Natural killer cell treated with Interleukin-12 subunit alpha and Interleukin-12 subunit beta and Interleukin-15 and Interleukin-18, amount 100 ng/mL, for 72 hours (primary cell): Measurements from ENCODE around the gene COPG2. TPM values are rescaled to one million over a fixed set of nuclear protein-coding genes. Genes with fewer than 3 reads are reported as not detected.

Source experiments
- ATAC-seq, 2 donors: fragments of 150-1000 bp; cut with Tn5 transposase in 1 of 2; sonication (Bioruptor Pico), chemical (Tn5 transposase) in 1 of 2; 2 replicates each; pipeline ENCODE4 v1.10.0; 2021
- DNase-seq: peaks from one replicate; pipeline ENCODE4 v3.0.0; 2022; ENCODE audit warnings: low spot score
- H3K27ac Mint-ChIP-seq, 2 donors: 1 replicate in 1 of 2; 2 replicates in 1 of 2; pipeline ENCODE4 v1.8.0; 2022; ENCODE audit warnings: mixed read lengths in 2 of 2, mild to moderate bottlenecking in 1 of 2, moderate library complexity in 1 of 2
- H3K27me3 Mint-ChIP-seq, 2 donors: 1 replicate in 1 of 2; 2 replicates in 1 of 2; pipeline ENCODE4 v1.8.0; 2022; ENCODE audit warnings: mixed read lengths in 2 of 2
- H3K36me3 Mint-ChIP-seq: one replicate; pipeline ENCODE4 v1.8.0; 2022; ENCODE audit warnings: mixed read lengths
- H3K4me1 Mint-ChIP-seq, 2 donors: 1 replicate in 1 of 2; 2 replicates in 1 of 2; pipeline ENCODE4 v1.8.0; 2022; ENCODE audit warnings: low read depth in 2 of 2, mixed read lengths in 2 of 2, mild to moderate bottlenecking in 1 of 2
- H3K4me3 Mint-ChIP-seq: one replicate; pipeline ENCODE4 v1.8.0; 2022; ENCODE audit warnings: mixed read lengths
- H3K9me3 Mint-ChIP-seq: 2 replicates; pipeline ENCODE4 v1.8.0; 2022; ENCODE audit warnings: mixed read lengths
- total RNA-seq, 2 donors: library from RNA; stranded (reverse); gene quantifications; one replicate each; pipeline ENCODE4 v1.2.3, GENCODE V29; 2022

Gene COPG2
- total RNA-seq, 2 donors from 2014 or later = 10.3 to 11.3 TPM

- ATAC-seq (no peak), DNase-seq (no peak)
- H3K4me1 Mint-ChIP-seq = peaks cover 6 to 9% of the 10 kb centered on the region in 2 donors
- H3K9me3 Mint-ChIP-seq = no peaks in the 10 kb centered on the region
- no peak overlapping the region for H3K27ac Mint-ChIP-seq
- H3K36me3 Mint-ChIP-seq = no peaks in the 10 kb centered on the region
- peaks cover 21 to 22% of the 10 kb centered on the region in 2 donors for H3K27me3 Mint-ChIP-seq
- H3K4me3 Mint-ChIP-seq = peak overlapping the region; percentile 17
These were observed 175.2 kb downstream of the COPG2 start for GRCh38 chr7:130493275-130493873.

- DNase-seq (no peak), ATAC-seq (no peak)
- H3K4me1 Mint-ChIP-seq = peaks cover 6 to 9% of the 10 kb centered on the region in 2 donors
- no peaks in the 10 kb centered on the region for H3K9me3 Mint-ChIP-seq
- peaks cover 22 to 24% of the 10 kb centered on the region in 2 donors for H3K27me3 Mint-ChIP-seq
- no peak overlapping the region for H3K27ac Mint-ChIP-seq
- H3K36me3 Mint-ChIP-seq = no peaks in the 10 kb centered on the region
- H3K4me3 Mint-ChIP-seq = peak overlapping the region; percentile 17
These were observed 175.8 kb downstream of the COPG2 start for GRCh38 chr7:130492523-130493274.

- Mint-ChIP-seq H3K27ac (no peak within 1 kb of the TSS), H3K36me3 (no peaks in the 10 kb centered on the region), H3K4me1 (peaks cover 8 to 12% of the 10 kb centered on the region in 2 donors), H3K27me3 (peaks cover 27% of the 10 kb centered on the region in 2 donors), H3K9me3 (no peaks in the 10 kb centered on the region), H3K4me3 (peak within 1 kb of the TSS; percentile 63)
- DNase-seq (no peak), ATAC-seq (peak in 1 of 2 donors; percentile 6)
These were observed 176.6 kb downstream of the COPG2 start, which contains the start of gene MEST for GRCh38 chr7:130491841-130492522. Gene MEST (plus strand): TSS chr7:130492085. CDS start chr7:130492314, 229 bp downstream.

GRCh38 chr7:130490888-130491804 is 177.4 kb downstream of the COPG2 start:
- no peaks in the 10 kb centered on the region for H3K36me3 Mint-ChIP-seq
- DNase-seq (no peak), ATAC-seq (peak; percentile 48 to 51)
- peaks cover 15 to 17% of the 10 kb centered on the region in 2 donors for H3K4me1 Mint-ChIP-seq
- no peak overlapping the region for H3K27ac Mint-ChIP-seq
- H3K9me3 Mint-ChIP-seq = no peaks in the 10 kb centered on the region
- peaks cover 31 to 32% of the 10 kb centered on the region in 2 donors for H3K27me3 Mint-ChIP-seq
- peak overlapping the region; percentile 63 for H3K4me3 Mint-ChIP-seq

GRCh38 chr7:130490311-130490791 is 178.2 kb downstream of the COPG2 start:
- Mint-ChIP-seq H3K4me3 (no peak overlapping the region), H3K9me3 (no peaks in the 10 kb centered on the region), H3K36me3 (no peaks in the 10 kb centered on the region), H3K4me1 (peaks cover 22 to 23% of the 10 kb centered on the region in 2 donors), H3K27ac (no peak overlapping the region), H3K27me3 (peaks cover 36% of the 10 kb centered on the region in 2 donors)
- DNase-seq (no peak), ATAC-seq (no peak)

GRCh38 chr7:130489140-130489983 is 179.2 kb downstream of the COPG2 start:
- Mint-ChIP-seq H3K4me3 (no peak overlapping the region), H3K4me1 (peaks cover 29 to 31% of the 10 kb centered on the region in 2 donors)

GRCh38 chr7:130488392-130489139 is 180.0 kb downstream of the COPG2 start:
- H3K4me3 Mint-ChIP-seq = no peak overlapping the region
- H3K27ac Mint-ChIP-seq = no peak overlapping the region
- no peak for ATAC-seq
- no peaks in the 10 kb centered on the region for H3K36me3 Mint-ChIP-seq
- DNase-seq = no peak
- peaks cover 41% of the 10 kb centered on the region in 2 donors for H3K27me3 Mint-ChIP-seq
- H3K9me3 Mint-ChIP-seq = no peaks in the 10 kb centered on the region
- H3K4me1 Mint-ChIP-seq = peaks cover 29 to 31% of the 10 kb centered on the region in 2 donors

More at GRCh38 chr7:130489140-130489983, 179.2 kb downstream of the COPG2 start:
- DNase-seq (no peak), ATAC-seq (no peak)
- Mint-ChIP-seq H3K9me3 (no peaks in the 10 kb centered on the region), H3K36me3 (no peaks in the 10 kb centered on the region), H3K27me3 (peaks cover 40 to 41% of the 10 kb centered on the region in 2 donors), H3K27ac (no peak overlapping the region)

- no peak for DNase-seq
- H3K27ac Mint-ChIP-seq = no peak overlapping the region
These were observed 181.6 kb downstream of the COPG2 start for GRCh38 chr7:130486954-130487436.

GRCh38 chr7:130486114-130486953 is 182.2 kb downstream of the COPG2 start:
- DNase-seq (peak; percentile 62), ATAC-seq (peak; percentile 64 to 79)
- Mint-ChIP-seq H3K36me3 (no peaks in the 10 kb centered on the region), H3K27ac (no peak overlapping the region), H3K4me1 (peaks cover 23 to 26% of the 10 kb centered on the region in 2 donors), H3K9me3 (no peaks in the 10 kb centered on the region), H3K27me3 (peaks cover 34 to 42% of the 10 kb centered on the region in 2 donors), H3K4me3 (peak overlapping the region; percentile 72)

More at GRCh38 chr7:130486954-130487436, 181.6 kb downstream of the COPG2 start:
- Mint-ChIP-seq H3K4me1 (peaks cover 23 to 26% of the 10 kb centered on the region in 2 donors), H3K4me3 (peak overlapping the region; percentile 72), H3K36me3 (no peaks in the 10 kb centered on the region), H3K9me3 (no peaks in the 10 kb centered on the region), H3K27me3 (peaks cover 34 to 40% of the 10 kb centered on the region in 2 donors)
- no peak for ATAC-seq

GRCh38 chr7:130485734-130486113 is 182.8 kb downstream of the COPG2 start:
- H3K4me1 Mint-ChIP-seq = peaks cover 21 to 26% of the 10 kb centered on the region in 2 donors
- peaks cover 34 to 39% of the 10 kb centered on the region in 2 donors for H3K27me3 Mint-ChIP-seq
- H3K4me3 Mint-ChIP-seq = peak overlapping the region; percentile 72
- no peak for DNase-seq
- no peaks in the 10 kb centered on the region for H3K9me3 Mint-ChIP-seq
- ATAC-seq = no peak
- no peaks in the 10 kb centered on the region for H3K36me3 Mint-ChIP-seq
- no peak overlapping the region for H3K27ac Mint-ChIP-seq

- H3K9me3 Mint-ChIP-seq = no peaks in the 10 kb centered on the region
- H3K27ac Mint-ChIP-seq = no peak overlapping the region
- peaks cover 34 to 38% of the 10 kb centered on the region in 2 donors for H3K27me3 Mint-ChIP-seq
- no peaks in the 10 kb centered on the region for H3K36me3 Mint-ChIP-seq
- H3K4me3 Mint-ChIP-seq = no peak overlapping the region
- DNase-seq (no peak), ATAC-seq (no peak)
- peaks cover 21 to 26% of the 10 kb centered on the region in 2 donors for H3K4me1 Mint-ChIP-seq
These were observed 185.5 kb downstream of the COPG2 start for GRCh38 chr7:130483031-130483430.
